ENCODE results near the gene BBX. TPM values are rescaled to one million over a fixed set of nuclear protein-coding genes. Genes with fewer than 3 reads are reported as not detected.

Gene BBX
- total RNA-seq, 1 donor from 2014 or later, result 51.6 TPM

- no peaks in the 10 kb centered on the region for H3K27me3 Mint-ChIP-seq (ENCODE audit: low read depth)
- no peaks in the 10 kb centered on the region for H3K9me3 Mint-ChIP-seq
- TF ChIP-seq CTCF (conservative IDR thresholded peaks at IDR 0.05), result no peak
- H3K4me3 Mint-ChIP-seq, result no peak overlapping the region
- no peaks in the 10 kb centered on the region for H3K36me3 Mint-ChIP-seq (ENCODE audit: low read depth)
- no peak for DNase-seq (ENCODE audit: low read depth, low spot score)
- H3K4me1 Mint-ChIP-seq, result no peaks in the 10 kb centered on the region
- no peak overlapping the region for H3K27ac Mint-ChIP-seq (ENCODE audit: unreplicated experiment)
These were observed 19.9 kb downstream of the BBX start for GRCh38 chr3:107542665-107543064.

GRCh38 chr3:107543666-107544065 lies 20.9 kb downstream of the BBX start:
- no peak overlapping the region for H3K27ac Mint-ChIP-seq (ENCODE audit: unreplicated experiment)
- peaks cover 2% of the 10 kb centered on the region for H3K9me3 Mint-ChIP-seq
- no peak for DNase-seq (ENCODE audit: low read depth, low spot score)
- peaks cover 4% of the 10 kb centered on the region for H3K36me3 Mint-ChIP-seq (ENCODE audit: low read depth)
- no peaks in the 10 kb centered on the region for H3K27me3 Mint-ChIP-seq (ENCODE audit: low read depth)
- TF ChIP-seq CTCF (conservative IDR thresholded peaks at IDR 0.05), result peak; percentile 46
- no peak overlapping the region for H3K4me3 Mint-ChIP-seq
- no peaks in the 10 kb centered on the region for H3K4me1 Mint-ChIP-seq

GRCh38 chr3:107545680-107546120 lies 22.9 kb downstream of the BBX start:
- Mint-ChIP-seq H3K36me3 (ENCODE audit: low read depth) (peaks cover 12% of the 10 kb centered on the region), H3K27me3 (ENCODE audit: low read depth) (no peaks in the 10 kb centered on the region), H3K4me3 (no peak overlapping the region), H3K27ac (ENCODE audit: unreplicated experiment) (no peak overlapping the region), H3K9me3 (peaks cover 2% of the 10 kb centered on the region), H3K4me1 (no peaks in the 10 kb centered on the region)
- DNase-seq (ENCODE audit: low read depth, low spot score), result no peak
- no peak for TF ChIP-seq CTCF (conservative IDR thresholded peaks at IDR 0.05)

GRCh38 chr3:107548601-107549000 lies 25.8 kb downstream of the BBX start:
- Mint-ChIP-seq H3K27me3 (ENCODE audit: low read depth) (no peaks in the 10 kb centered on the region), H3K9me3 (peaks cover 2% of the 10 kb centered on the region), H3K36me3 (ENCODE audit: low read depth) (peaks cover 12% of the 10 kb centered on the region), H3K27ac (ENCODE audit: unreplicated experiment) (no peak overlapping the region), H3K4me3 (no peak overlapping the region), H3K4me1 (no peaks in the 10 kb centered on the region)
- no peak for TF ChIP-seq CTCF (conservative IDR thresholded peaks at IDR 0.05)
- no peak for DNase-seq (ENCODE audit: low read depth, low spot score)

GRCh38 chr3:107555359-107555758 lies 32.6 kb downstream of the BBX start:
- Mint-ChIP-seq H3K4me1 (no peaks in the 10 kb centered on the region), H3K27ac (ENCODE audit: unreplicated experiment) (peak overlapping the region; percentile 10), H3K9me3 (no peaks in the 10 kb centered on the region), H3K27me3 (ENCODE audit: low read depth) (no peaks in the 10 kb centered on the region), H3K36me3 (ENCODE audit: low read depth) (peaks cover 2% of the 10 kb centered on the region), H3K4me3 (no peak overlapping the region)
- no peak for DNase-seq (ENCODE audit: low read depth, low spot score)
- TF ChIP-seq CTCF (conservative IDR thresholded peaks at IDR 0.05), result no peak

- no peak overlapping the region for H3K27ac Mint-ChIP-seq (ENCODE audit: unreplicated experiment)
- H3K4me1 Mint-ChIP-seq, result no peaks in the 10 kb centered on the region
- no peaks in the 10 kb centered on the region for H3K9me3 Mint-ChIP-seq
- no peak overlapping the region for H3K4me3 Mint-ChIP-seq
- H3K36me3 Mint-ChIP-seq (ENCODE audit: low read depth), result no peaks in the 10 kb centered on the region
- H3K27me3 Mint-ChIP-seq (ENCODE audit: low read depth), result no peaks in the 10 kb centered on the region
- no peak for TF ChIP-seq CTCF (conservative IDR thresholded peaks at IDR 0.05)
- DNase-seq (ENCODE audit: low read depth, low spot score), result no peak
These were observed 35.0 kb downstream of the BBX start for GRCh38 chr3:107557743-107558142.
